RPMI7951 (cell line): ENCODE data around the gene HEPN1. TPM values are rescaled to one million over a fixed set of nuclear protein-coding genes. Genes with fewer than 3 reads are reported as not detected.

ENCODE experiments used
- DNase-seq: peaks from one replicate; pipeline ENCODE4 v3.0.0-alpha.2; 2012; ENCODE audit warnings: low read depth
- total RNA-seq: library from RNA; depleted of rRNA; stranded (reverse); fragments of >200 nt; shearing (Covaris generic); gene quantifications from 2 replicates; pipeline ENCODE4 v1.2.3, GENCODE V29; 2014

Gene HEPN1
- total RNA-seq, 1 experiment from 2014 or later, result not detected

GRCh38 chr11:124899383-124900145 lies 19.5 kb upstream of the HEPN1 start:
- peak; percentile 32 for DNase-seq

- DNase-seq, result peak; percentile 96
These were observed 18.6 kb upstream of the HEPN1 start for GRCh38 chr11:124900464-124900863.

- no peak for DNase-seq
These were observed 16.4 kb upstream of the HEPN1 start for GRCh38 chr11:124902616-124903015.

- DNase-seq, result peak; percentile 68
These were observed 3.3 kb upstream of the HEPN1 start for GRCh38 chr11:124915541-124916369.

- DNase-seq, result no peak
These were observed 2.7 kb upstream of the HEPN1 start for GRCh38 chr11:124916370-124916710.

GRCh38 chr11:124917115-124917637 lies 1.9 kb upstream of the HEPN1 start:
- peak; percentile 72 for DNase-seq

- DNase-seq, result no peak
These were observed 848 bp downstream of the HEPN1 start for GRCh38 chr11:124919898-124920297.

GRCh38 chr11:124920356-124920755 lies 1.3 kb downstream of the HEPN1 start:
- no peak for DNase-seq

- peak; percentile 81 for DNase-seq
These were observed 2.0 kb downstream of the HEPN1 start for GRCh38 chr11:124920870-124921609.

- no peak for DNase-seq
These were observed 3.8 kb downstream of the HEPN1 start for GRCh38 chr11:124922831-124923230.

GRCh38 chr11:124923296-124923695 lies 4.2 kb downstream of the HEPN1 start:
- DNase-seq, result no peak

GRCh38 chr11:124928942-124929665 lies 10.1 kb downstream of the HEPN1 start:
- no peak for DNase-seq

- DNase-seq, result no peak
These were observed 11.7 kb downstream of the HEPN1 start for GRCh38 chr11:124930799-124931198.

- peak; percentile 20 for DNase-seq
These were observed 16.0 kb downstream of the HEPN1 start for GRCh38 chr11:124934862-124935547.

GRCh38 chr11:124935548-124936514 lies 16.8 kb downstream of the HEPN1 start, which contains the start of gene HEPACAM:
Gene HEPACAM, minus strand, starts transcription at chr11:124936047. Its CDS starts 41 bp downstream, at chr11:124936006.
- DNase-seq, result no peak

- no peak for DNase-seq
These were observed 18.4 kb downstream of the HEPN1 start for GRCh38 chr11:124937336-124937935.

GRCh38 chr11:124938206-124938765 lies 19.2 kb downstream of the HEPN1 start:
- DNase-seq, result peak; percentile 42

- DNase-seq, result no peak
These were observed 19.9 kb downstream of the HEPN1 start for GRCh38 chr11:124938970-124939369.

GRCh38 chr11:124941703-124942102 lies 22.7 kb downstream of the HEPN1 start:
- DNase-seq, result no peak
